Retinal pigment epithelial cell (primary cell): ENCODE results near the gene CTSD.

ENCODE experiments used
- DNase-seq: peaks from one replicate; pipeline ENCODE4 v3.0.0-alpha.2; 2010; ENCODE audit warnings: low read depth
- H3K4me3 ChIP-seq: 2 replicates; pipeline ENCODE4 v1.5.1; 2011; ENCODE audit warnings: mild to moderate bottlenecking, low read length, control low read depth, moderate library complexity
- CTCF ChIP-seq: conservative IDR thresholded peaks from 2 replicates; pipeline ENCODE4 v1.5.1; 2011; ENCODE audit warnings: low read depth, low read length, control low read depth, inconsistent platforms

The CTSD gene

GRCh38 chr11:1751999-1752906, 11.5 kb downstream of the CTSD start:
- no peak for TF ChIP-seq CTCF
- H3K4me3 ChIP-seq, result no peak overlapping the region

DNA sequence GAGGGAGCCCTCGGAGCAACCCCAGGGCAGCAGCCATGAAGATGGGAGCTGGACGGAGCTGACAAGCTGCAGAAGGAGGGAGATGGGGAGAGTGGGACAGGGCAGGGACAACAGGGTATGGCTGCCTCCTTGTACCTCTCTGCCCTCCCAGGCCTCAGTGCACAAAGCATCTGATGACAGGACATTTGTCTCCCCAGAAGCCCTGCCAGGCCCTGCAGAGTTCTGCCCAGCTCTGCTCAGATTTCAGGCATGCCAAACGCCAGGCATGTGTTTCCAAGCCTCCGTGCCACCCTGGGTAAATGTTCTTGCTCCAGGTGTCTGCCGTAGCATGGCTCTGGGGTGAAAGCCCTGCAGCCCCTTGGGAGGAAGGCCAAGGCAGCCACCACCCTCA, 12.2 kb downstream of the CTSD start:
- no peak for TF ChIP-seq CTCF
- DNase-seq, result no peak
- H3K4me3 ChIP-seq, result no peak overlapping the region

More at GRCh38 chr11:1751999-1752906, 11.5 kb downstream of the CTSD start:
- no peak for DNase-seq

GRCh38 chr11:1750840-1751530, 12.7 kb downstream of the CTSD start:
- TF ChIP-seq CTCF, result no peak
- peak overlapping the region; percentile 68 for H3K4me3 ChIP-seq
- no peak for DNase-seq

- peak within 1 kb of the TSS; percentile 68 for H3K4me3 ChIP-seq
- no peak for DNase-seq
- TF ChIP-seq CTCF, result no peak
Observed at GRCh38 chr11:1750481-1750839, 13.3 kb downstream of the CTSD start, which contains the start of gene IFITM10. Gene IFITM10 (minus strand): TSS chr11:1750595. CDS start chr11:1750442, 153 bp downstream.

- peak overlapping the region; percentile 68 for H3K4me3 ChIP-seq
- no peak for DNase-seq
- TF ChIP-seq CTCF, result no peak
Observed at GRCh38 chr11:1749395-1750351, 14.1 kb downstream of the CTSD start.

GRCh38 chr11:1748636-1749394, 14.9 kb downstream of the CTSD start:
- TF ChIP-seq CTCF, result no peak
- H3K4me3 ChIP-seq, result peak overlapping the region; percentile 68
- no peak for DNase-seq
